Dendritic cell treated with granulocyte-macrophage colony-stimulating factor and Interleukin-4, amounts not matched to agents 40 ng/mL and 50 ng/mL, for 4 days (primary cell): ENCODE results near the gene HPN.
A peak's percentile ranks its signal among the peaks of the same experiment; 100 is the strongest.
"Not testable (repeated sequence)": the region's sequence is repeated elsewhere in the genome, so short reads cannot be mapped to it uniquely, and the experiment has no call there.

Experiments
- H3K27ac Mint-ChIP-seq: one replicate; pipeline ENCODE4 v1.8.0; 2022; ENCODE audit warnings: mild to moderate bottlenecking, mixed read lengths
- H3K27me3 Mint-ChIP-seq: one replicate; pipeline ENCODE4 v1.8.0; 2022; ENCODE audit warnings: mild to moderate bottlenecking, mixed read lengths
- H3K36me3 Mint-ChIP-seq: one replicate; pipeline ENCODE4 v1.8.0; 2022; ENCODE audit warnings: low read depth, mixed read lengths
- H3K4me1 Mint-ChIP-seq: one replicate; pipeline ENCODE4 v1.8.0; 2022; ENCODE audit warnings: low read depth, mixed read lengths
- H3K4me3 Mint-ChIP-seq: one replicate; pipeline ENCODE4 v1.8.0; 2022; ENCODE audit warnings: mild to moderate bottlenecking, moderate library complexity, mixed read lengths
- H3K9me3 Mint-ChIP-seq: one replicate; pipeline ENCODE4 v1.8.0; 2022; ENCODE audit warnings: mixed read lengths
- intact Hi-C: fragments of 100-400 bp; cut with micrococcal nuclease; formaldehyde crosslinking; loops from one replicate; pipeline ENCODE4 v1.15.0; 2022

Gene HPN

GRCh38 chr19:35041548-35042055, at the start of gene HPN:
HPN (plus strand) TSS chr19:35041721; CDS start chr19:35042507, 786 bp downstream.
- intact Hi-C loops = loop anchor here (10.0 kb wide), 1 partner anchor 53 kb away; no protein-coding TSS in a partner anchor
- Mint-ChIP-seq H3K4me3 (peak within 1 kb of the TSS; percentile 64), H3K27ac (peak within 1 kb of the TSS; percentile 66), H3K27me3 (peaks cover 81% of the 10 kb centered on the region), H3K9me3 (no peaks in the 10 kb centered on the region), H3K36me3 (no peaks in the 10 kb centered on the region), H3K4me1 (peaks cover 48% of the 10 kb centered on the region)

GRCh38 chr19:34992582-34992981, 48.9 kb upstream of the HPN start:
- H3K27ac Mint-ChIP-seq, H3K9me3 Mint-ChIP-seq, H3K4me3 Mint-ChIP-seq, H3K27me3 Mint-ChIP-seq, intact Hi-C loops, H3K36me3 Mint-ChIP-seq: not testable (repeated sequence)
- H3K4me1 Mint-ChIP-seq = peaks cover 53% of the 10 kb centered on the region

GRCh38 chr19:34994286-34994642, 47.3 kb upstream of the HPN start:
- Mint-ChIP-seq H3K9me3 (no peaks in the 10 kb centered on the region), H3K27me3 (peaks cover 6% of the 10 kb centered on the region), H3K36me3 (no peaks in the 10 kb centered on the region), H3K27ac (peak overlapping the region; percentile 69), H3K4me3 (no peak overlapping the region), H3K4me1 (peaks cover 53% of the 10 kb centered on the region)
- intact Hi-C loops = no loop called here

GRCh38 chr19:34994643-34995541, 46.6 kb upstream of the HPN start:
- Mint-ChIP-seq H3K27ac (peak overlapping the region; percentile 30), H3K36me3 (no peaks in the 10 kb centered on the region), H3K4me3 (no peak overlapping the region), H3K27me3 (peaks cover 6% of the 10 kb centered on the region), H3K9me3 (no peaks in the 10 kb centered on the region), H3K4me1 (peaks cover 58% of the 10 kb centered on the region)
- intact Hi-C loops = no loop called here

GRCh38 chr19:34995551-34995950, 46.0 kb upstream of the HPN start:
- H3K27ac Mint-ChIP-seq = peak overlapping the region; percentile 30
- peaks cover 55% of the 10 kb centered on the region for H3K4me1 Mint-ChIP-seq
- H3K27me3 Mint-ChIP-seq = peaks cover 6% of the 10 kb centered on the region
- intact Hi-C loops = no loop called here
- H3K4me3 Mint-ChIP-seq = no peak overlapping the region
- H3K36me3 Mint-ChIP-seq = no peaks in the 10 kb centered on the region
- no peaks in the 10 kb centered on the region for H3K9me3 Mint-ChIP-seq

GRCh38 chr19:34997071-34997617, 44.4 kb upstream of the HPN start:
- intact Hi-C loops = no loop called here
- H3K27me3 Mint-ChIP-seq = peaks cover 6% of the 10 kb centered on the region
- peaks cover 66% of the 10 kb centered on the region for H3K4me1 Mint-ChIP-seq
- H3K4me3 Mint-ChIP-seq = no peak overlapping the region
- H3K36me3 Mint-ChIP-seq = peaks cover 16% of the 10 kb centered on the region
- H3K9me3 Mint-ChIP-seq = no peaks in the 10 kb centered on the region
- H3K27ac Mint-ChIP-seq = no peak overlapping the region

GRCh38 chr19:34998224-34998623, 43.3 kb upstream of the HPN start:
- H3K4me3 Mint-ChIP-seq, H3K27me3 Mint-ChIP-seq, H3K9me3 Mint-ChIP-seq, intact Hi-C loops: not testable (repeated sequence)
- peaks cover 26% of the 10 kb centered on the region for H3K36me3 Mint-ChIP-seq
- peaks cover 76% of the 10 kb centered on the region for H3K4me1 Mint-ChIP-seq
- H3K27ac Mint-ChIP-seq = peak overlapping the region; percentile 90

GRCh38 chr19:34998777-34999497, 42.6 kb upstream of the HPN start:
- Mint-ChIP-seq H3K27ac (peak overlapping the region; percentile 90), H3K4me3 (peak overlapping the region; percentile 96), H3K27me3 (peaks cover 3% of the 10 kb centered on the region), H3K36me3 (peaks cover 26% of the 10 kb centered on the region), H3K9me3 (no peaks in the 10 kb centered on the region), H3K4me1 (peaks cover 81% of the 10 kb centered on the region)
- intact Hi-C loops = no loop called here

GRCh38 chr19:34999498-35000337, 41.8 kb upstream of the HPN start, which contains the start of gene GRAMD1A:
GRAMD1A (plus strand) TSS chr19:35000323; CDS start chr19:35000479, 156 bp downstream.
- intact Hi-C loops = no loop called here
- peak within 1 kb of the TSS; percentile 96 for H3K4me3 Mint-ChIP-seq
- H3K4me1 Mint-ChIP-seq = peaks cover 81% of the 10 kb centered on the region
- H3K27ac Mint-ChIP-seq = peak within 1 kb of the TSS; percentile 90
- H3K36me3 Mint-ChIP-seq = peaks cover 32% of the 10 kb centered on the region
- H3K27me3 Mint-ChIP-seq = no peaks in the 10 kb centered on the region
- no peaks in the 10 kb centered on the region for H3K9me3 Mint-ChIP-seq

- H3K27ac Mint-ChIP-seq = peak overlapping the region; percentile 90
- intact Hi-C loops = no loop called here
- H3K9me3 Mint-ChIP-seq = no peaks in the 10 kb centered on the region
- peak overlapping the region; percentile 96 for H3K4me3 Mint-ChIP-seq
- peaks cover 38% of the 10 kb centered on the region for H3K36me3 Mint-ChIP-seq
- H3K27me3 Mint-ChIP-seq = no peaks in the 10 kb centered on the region
- H3K4me1 Mint-ChIP-seq = peaks cover 81% of the 10 kb centered on the region
Measured at GRCh38 chr19:35000338-35000646, 41.2 kb upstream of the HPN start.

- Mint-ChIP-seq H3K4me1 (peaks cover 80% of the 10 kb centered on the region), H3K27me3 (no peaks in the 10 kb centered on the region), H3K27ac (peak overlapping the region; percentile 90), H3K36me3 (peaks cover 43% of the 10 kb centered on the region), H3K4me3 (peak overlapping the region; percentile 96), H3K9me3 (no peaks in the 10 kb centered on the region)
- intact Hi-C loops = no loop called here
Measured at GRCh38 chr19:35000647-35001501, 40.6 kb upstream of the HPN start.

- Mint-ChIP-seq H3K36me3 (peaks cover 55% of the 10 kb centered on the region), H3K4me1 (peaks cover 68% of the 10 kb centered on the region), H3K27me3 (no peaks in the 10 kb centered on the region), H3K4me3 (peak overlapping the region; percentile 96), H3K27ac (peak overlapping the region; percentile 90), H3K9me3 (no peaks in the 10 kb centered on the region)
- intact Hi-C loops = no loop called here
Measured at GRCh38 chr19:35002037-35002535, 39.4 kb upstream of the HPN start.
